GM19467 (cell line): ENCODE measurements around the gene GOT1.

ENCODE experiments used
- ATAC-seq: cut with Tn5 transposase; IDR thresholded peaks from one replicate; pipeline ENCODE4 v1.9.1; 2021; ENCODE audit warnings: mild to moderate bottlenecking, moderate library complexity; ENCODE audit not compliant: unreplicated experiment

The GOT1 gene

GRCh38 chr10:99396471-99396870 is 34.0 kb downstream of the GOT1 start:
- ATAC-seq: no peak

- ATAC-seq: no peak
Observed at GRCh38 chr10:99395750-99396445, 34.5 kb downstream of the GOT1 start.

- ATAC-seq: no peak
Observed at GRCh38 chr10:99394761-99395386, 35.5 kb downstream of the GOT1 start.

- ATAC-seq: no peak
Observed at GRCh38 chr10:99394256-99394655, 36.2 kb downstream of the GOT1 start.

GRCh38 chr10:99393683-99394082 is 36.7 kb downstream of the GOT1 start:
- ATAC-seq: no peak

GRCh38 chr10:99393036-99393435 is 37.4 kb downstream of the GOT1 start:
- ATAC-seq: no peak

- no peak for ATAC-seq
Observed at GRCh38 chr10:99391346-99391745, 39.1 kb downstream of the GOT1 start.

- no peak for ATAC-seq
Observed at GRCh38 chr10:99389729-99390480, 40.5 kb downstream of the GOT1 start.

GRCh38 chr10:99387541-99387940 is 42.9 kb downstream of the GOT1 start:
- no peak for ATAC-seq

- no peak for ATAC-seq
Observed at GRCh38 chr10:99387071-99387470, 43.4 kb downstream of the GOT1 start.

- no peak for ATAC-seq
Observed at GRCh38 chr10:99382176-99382575, 48.2 kb downstream of the GOT1 start.

- no peak for ATAC-seq
Observed at GRCh38 chr10:99375426-99375825, 55.0 kb downstream of the GOT1 start.

- ATAC-seq: no peak
Observed at GRCh38 chr10:99374972-99375371, 55.5 kb downstream of the GOT1 start.

GRCh38 chr10:99374526-99374925 is 55.9 kb downstream of the GOT1 start:
- no peak for ATAC-seq

- ATAC-seq: no peak
Observed at GRCh38 chr10:99372546-99373271, 57.7 kb downstream of the GOT1 start.

GRCh38 chr10:99370993-99371392 is 59.4 kb downstream of the GOT1 start:
- ATAC-seq: no peak

GRCh38 chr10:99369551-99369950 is 60.9 kb downstream of the GOT1 start:
- no peak for ATAC-seq

GRCh38 chr10:99369126-99369525 is 61.3 kb downstream of the GOT1 start:
- no peak for ATAC-seq

GRCh38 chr10:99368646-99369045 is 61.8 kb downstream of the GOT1 start:
- ATAC-seq: no peak

GRCh38 chr10:99366666-99367065 is 63.8 kb downstream of the GOT1 start:
- ATAC-seq: no peak

- ATAC-seq: no peak
Observed at GRCh38 chr10:99365736-99366135, 64.7 kb downstream of the GOT1 start.
